GM19023 (cell line): ENCODE results near the gene PSMG1.

Experiments used
- ATAC-seq: cut with Tn5 transposase; IDR thresholded peaks from one replicate; pipeline ENCODE4 v1.9.1; 2021; ENCODE audit warnings: mild to moderate bottlenecking, moderate library complexity; ENCODE audit not compliant: unreplicated experiment

PSMG1 gene

DNA sequence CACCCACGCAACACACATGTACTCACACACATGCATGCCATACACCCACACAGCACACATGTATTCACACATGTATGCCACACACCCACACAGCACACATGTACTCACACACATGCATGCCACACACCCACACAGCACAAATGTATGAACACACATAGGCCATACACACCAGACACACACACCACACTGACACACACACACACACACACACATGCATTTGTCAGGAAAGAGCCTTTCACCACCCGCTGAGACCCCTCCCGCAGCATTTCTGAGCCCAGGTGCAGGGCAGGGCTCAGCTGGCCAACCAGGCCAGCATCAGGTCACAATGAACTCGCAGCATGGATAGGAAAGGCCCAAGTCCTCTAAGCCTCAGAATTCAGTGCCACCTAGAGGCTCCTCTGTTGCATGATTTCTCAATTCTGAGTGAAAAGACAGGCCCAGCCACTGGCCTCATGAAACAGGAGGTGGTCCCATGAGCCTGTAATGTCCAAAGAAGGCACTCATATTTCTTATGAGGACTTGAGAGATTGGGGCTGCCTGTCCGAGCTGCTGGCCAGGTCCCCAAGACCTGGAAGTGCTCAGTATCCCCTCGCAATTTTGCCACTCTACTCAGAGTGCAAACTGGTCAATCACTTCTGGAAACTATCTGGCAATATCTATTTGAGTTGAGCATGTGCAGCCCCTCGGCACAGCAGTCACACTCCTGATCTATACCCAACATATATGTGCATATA, 57.3 kb downstream of the PSMG1 start:
- no peak for ATAC-seq
